ENCODE data around the gene CRACR2A.

CRACR2A gene

DNA sequence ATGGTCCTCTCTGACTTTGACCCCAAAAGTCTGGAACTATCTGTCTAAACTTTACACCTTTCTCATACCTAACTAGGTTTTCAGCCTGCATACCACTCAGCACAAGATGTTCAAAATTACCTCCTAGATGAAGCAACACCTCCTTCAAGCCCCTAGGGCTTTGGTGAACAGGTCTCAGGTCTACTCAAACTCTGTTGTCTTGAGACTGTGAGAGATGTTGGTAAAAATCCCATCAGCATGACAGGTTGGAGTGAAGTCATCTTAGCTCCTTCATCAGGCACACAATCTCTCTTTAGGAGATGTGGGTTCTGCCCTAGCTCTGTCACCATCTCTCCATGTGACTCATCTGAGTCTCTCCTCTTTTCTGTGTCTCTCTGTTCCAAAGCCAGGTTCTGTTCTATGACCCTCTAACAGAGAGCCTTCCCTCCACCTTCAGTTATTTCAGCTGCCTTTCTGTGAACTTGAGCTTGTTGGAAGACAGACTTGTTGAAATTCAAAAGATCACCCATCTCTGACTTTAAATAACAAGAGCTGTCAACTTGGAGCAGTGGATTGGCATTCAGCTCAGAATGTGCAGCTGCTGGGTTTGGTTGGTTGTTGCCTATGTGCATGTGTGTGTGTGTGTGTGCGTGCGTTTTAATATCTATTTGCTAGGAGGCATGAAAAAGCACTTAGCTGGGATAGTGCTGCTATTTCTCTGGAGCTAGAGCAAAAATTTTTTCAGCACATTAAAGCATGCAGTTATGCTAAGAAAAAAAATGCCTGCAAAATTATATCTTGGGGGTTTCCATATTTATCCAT, 130.7 kb downstream of the CRACR2A start:
- DNase-seq (ENCODE audit: low spot score), result no peak

DNA sequence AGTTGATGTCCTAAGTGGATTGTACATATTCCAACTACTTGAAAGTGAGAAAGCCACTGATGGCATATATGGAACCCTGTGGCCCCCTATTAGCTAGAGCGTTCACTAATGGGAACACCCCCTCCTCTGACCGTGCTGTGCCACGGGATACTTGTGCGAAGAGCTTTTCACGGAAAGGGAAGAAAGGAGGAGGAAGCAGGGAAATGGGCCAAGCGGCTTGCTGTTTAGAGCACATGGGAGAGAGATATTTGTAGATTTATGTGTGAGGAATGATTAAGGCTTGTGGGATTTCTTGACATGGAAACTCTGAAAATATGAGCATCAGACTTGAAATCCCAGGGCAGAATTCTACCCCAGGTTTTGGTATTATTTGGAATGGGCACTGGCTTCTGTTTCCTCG, 132.1 kb downstream of the CRACR2A start:
- DNase-seq (ENCODE audit: low spot score), result no peak

DNA sequence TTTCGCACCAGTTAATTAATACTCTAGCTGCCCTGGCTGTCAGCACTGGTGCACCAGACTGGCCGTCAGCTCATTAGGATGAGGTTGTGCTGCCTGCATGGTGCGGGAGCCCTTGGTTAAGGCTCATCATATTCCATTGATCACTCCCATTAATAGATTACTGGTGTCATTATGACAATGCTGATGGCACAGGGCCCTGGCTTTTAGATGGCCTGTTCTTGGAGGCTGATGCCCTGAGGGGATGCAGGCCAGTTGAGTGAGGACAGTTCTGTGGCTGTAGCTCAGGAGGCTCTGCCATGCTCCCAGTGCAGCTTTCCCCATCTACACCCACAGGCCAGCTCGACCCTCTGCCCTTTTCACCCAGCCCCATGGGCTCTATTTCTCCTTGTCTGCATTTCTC, 135.3 kb downstream of the CRACR2A start:
- DNase-seq (ENCODE audit: low spot score), result no peak

DNA sequence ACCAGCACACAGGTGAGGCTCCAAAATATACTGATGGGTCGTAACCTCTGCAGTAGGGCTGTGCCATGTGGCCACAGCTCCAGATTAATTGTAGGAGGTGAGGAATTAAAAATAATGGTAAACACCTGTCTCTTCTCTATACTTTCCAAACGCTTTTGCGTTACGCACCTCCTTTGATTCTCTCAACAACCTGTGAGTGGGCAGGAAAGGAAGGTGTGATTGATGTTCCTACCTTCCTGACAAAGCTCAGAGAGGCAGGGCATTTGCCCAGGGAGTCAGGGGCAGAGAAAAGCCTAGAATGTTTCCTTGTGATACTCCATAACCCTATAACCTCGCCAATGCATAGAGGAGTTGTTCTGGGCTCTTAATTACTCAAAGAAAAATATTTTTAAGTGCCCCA, 137.0 kb downstream of the CRACR2A start:
- no peak for DNase-seq (ENCODE audit: low spot score)

DNA sequence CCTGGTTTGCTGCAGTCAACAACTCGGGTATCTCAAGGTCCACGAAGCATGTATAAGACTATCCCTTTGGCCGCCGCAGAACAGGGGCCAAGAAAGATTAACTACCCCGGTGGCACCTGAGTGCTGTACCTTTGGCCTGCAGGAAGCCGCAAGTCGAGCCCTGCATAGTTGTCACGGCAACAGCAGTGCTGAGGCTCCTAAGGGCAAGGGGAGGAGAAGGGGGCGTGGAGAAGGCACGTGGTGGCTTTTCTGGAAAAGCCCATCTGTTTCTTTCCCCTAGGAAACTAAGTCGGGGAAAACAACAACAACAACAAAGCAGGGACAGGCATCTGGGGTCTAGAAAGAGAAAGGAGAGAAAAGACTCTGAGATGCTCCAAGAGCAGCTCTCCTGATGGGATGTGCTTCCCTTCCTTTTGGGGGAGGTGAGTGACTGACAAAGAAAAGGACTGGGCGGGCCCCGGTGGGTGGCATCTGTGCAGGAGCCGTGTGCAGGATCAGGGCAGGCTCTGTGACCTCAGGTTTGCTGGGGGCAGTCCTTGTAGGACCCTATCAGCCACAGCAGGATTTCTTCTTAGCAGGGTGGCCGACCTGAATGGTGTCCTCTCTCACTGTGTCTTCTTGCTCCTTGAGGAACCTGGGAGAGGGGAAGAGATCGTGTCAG, 138.0 kb downstream of the CRACR2A start:
- no peak for DNase-seq (ENCODE audit: low spot score)

DNA sequence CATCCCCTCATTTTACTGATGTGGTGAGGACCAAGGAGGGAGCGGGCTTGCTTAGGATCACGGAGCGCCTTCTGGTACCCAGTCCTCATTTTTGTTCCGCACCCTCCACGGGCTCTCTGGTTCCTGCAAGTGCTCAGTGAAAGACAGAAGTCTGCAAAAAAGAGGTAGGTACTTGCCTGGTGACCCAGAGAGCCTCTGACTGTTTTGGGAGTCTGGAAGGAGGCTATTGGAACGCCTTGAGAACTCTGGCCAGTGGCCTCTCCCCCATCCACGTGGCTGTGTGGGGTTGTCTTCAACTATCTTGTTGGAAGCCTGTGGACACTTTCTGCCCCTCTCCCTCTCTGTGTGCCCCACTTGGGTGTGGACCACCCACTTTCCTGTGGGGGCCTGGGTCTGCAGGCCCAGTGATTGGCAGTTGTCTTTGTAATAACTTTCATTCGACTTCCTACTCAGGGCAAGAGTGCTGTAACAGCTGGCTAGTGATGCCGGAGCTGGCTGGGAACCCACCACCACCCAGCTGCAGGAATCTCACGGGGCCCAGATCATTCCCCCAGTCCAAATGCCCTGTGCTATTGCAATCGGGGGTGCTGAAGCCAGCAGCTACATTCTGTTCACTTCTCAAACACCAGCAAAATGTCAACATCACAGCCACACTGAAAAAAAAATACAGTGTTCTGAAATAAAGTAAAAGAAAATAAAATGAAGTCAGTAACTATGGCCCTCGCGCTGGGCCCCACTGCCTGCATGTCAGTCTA, 139.1 kb downstream of the CRACR2A start:
- DNase-seq (ENCODE audit: low spot score), result no peak

DNA sequence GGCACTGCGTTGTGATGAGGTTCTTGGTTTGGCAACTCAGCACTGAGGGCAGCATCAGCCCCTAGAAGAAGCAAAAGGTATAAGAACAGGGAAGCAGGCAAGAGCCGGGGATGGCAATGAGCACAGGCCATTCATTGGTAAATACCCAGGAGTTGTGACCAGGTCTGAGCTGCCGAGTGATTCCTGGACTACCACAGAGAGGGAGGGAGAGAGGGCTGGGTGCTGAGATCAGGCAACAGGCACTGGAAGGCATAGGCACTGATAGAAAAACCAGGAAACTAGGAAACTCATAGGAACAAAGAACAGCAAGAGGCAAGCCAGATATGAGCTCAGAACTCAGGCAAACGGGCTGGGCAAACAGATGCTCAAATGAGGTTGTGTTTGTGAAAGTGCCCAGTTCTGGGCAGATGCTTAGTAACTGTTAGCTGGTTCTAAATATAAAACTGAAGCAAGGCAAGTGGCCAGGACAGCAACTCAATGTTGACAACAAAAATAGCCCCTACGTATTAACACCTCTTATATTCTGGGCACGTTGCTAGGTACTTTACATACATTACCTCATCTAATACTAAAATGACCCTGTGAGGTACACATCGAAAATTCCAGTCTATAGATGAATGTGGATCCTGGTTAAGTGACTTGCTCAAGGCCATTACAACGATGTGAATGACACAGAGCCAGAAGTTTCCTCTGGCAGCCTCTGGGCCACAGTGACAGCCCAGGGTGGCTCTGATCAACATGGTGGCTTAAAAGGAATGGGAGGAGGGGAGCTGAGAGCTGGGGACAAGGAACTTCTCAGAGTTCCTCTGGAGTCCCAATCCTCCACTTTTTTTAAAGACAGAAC, 140.8 kb downstream of the CRACR2A start:
- no peak for DNase-seq (ENCODE audit: low spot score)

DNA sequence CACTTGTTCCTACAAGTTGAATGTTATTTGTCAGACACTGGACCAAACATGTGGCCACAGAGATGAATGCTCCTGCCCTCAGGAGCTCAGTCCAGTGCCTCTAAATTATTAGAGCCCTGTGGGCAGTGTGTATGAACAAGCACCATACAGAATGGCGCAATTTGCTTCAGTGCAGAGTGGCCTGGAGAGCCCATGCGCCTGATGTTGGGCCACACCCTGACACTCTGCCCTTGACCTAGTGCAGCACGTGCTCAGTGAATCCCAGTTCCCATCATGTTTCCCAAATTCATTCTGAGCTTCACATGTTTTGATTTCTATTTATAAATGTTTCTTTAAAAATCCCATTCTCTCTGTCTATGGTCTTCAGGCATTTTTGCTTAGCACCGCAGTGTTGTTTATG, 145.1 kb downstream of the CRACR2A start:
- no peak for DNase-seq (ENCODE audit: low spot score)

DNA sequence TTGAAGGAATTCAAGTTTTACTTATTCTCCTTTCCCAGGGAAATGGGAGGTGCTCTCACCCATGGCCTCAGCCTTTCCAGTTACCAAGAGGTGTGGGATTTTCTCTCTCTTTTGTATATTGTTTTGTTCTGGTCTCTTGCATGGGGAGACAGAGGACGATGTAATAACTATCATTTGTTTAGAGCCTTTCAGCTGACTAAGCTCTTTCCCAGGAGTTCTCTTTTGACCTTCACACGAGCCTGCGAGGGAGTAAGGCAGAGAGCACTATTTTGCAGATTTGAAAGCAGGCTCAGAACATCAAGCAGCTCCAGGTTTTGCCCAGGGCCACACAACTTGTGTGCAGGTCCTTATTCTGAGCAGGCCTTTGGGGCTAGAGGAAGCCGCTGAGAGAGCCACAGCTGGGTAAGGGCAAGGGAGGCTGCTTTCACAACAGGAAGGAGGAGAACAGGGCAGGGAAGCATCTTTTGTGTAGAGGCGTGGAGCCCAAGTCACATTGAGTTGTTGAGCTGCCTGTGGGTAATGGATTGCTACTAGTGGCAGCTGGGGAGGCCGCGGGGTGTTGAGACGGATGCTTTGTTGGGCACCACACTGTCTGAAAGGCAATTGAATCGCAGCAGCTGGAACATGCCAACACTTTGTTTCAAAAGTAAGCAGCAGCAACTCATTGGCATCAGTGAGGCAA, 145.7 kb downstream of the CRACR2A start:
- no peak for DNase-seq (ENCODE audit: low spot score)

DNA sequence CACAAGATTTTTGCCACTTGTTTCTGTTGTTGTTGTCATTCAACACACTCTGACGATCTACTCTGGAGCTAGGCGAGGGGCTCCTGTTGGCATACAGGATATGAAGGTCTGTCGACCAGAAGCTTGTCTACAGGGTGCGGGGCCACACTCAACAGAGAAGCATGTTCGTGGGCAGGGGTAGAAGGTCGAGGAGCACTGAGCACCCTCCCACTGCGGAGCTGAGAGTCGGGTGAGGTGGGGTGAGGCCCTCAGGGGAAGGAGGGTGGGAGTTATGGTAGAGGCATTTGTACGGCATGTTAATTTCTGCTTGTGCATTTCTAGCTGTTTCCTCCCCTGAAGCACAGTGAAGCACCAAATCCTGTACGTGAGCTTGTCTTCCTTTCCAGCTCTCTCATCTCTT, 146.8 kb downstream of the CRACR2A start:
- no peak for DNase-seq (ENCODE audit: low spot score)

DNA sequence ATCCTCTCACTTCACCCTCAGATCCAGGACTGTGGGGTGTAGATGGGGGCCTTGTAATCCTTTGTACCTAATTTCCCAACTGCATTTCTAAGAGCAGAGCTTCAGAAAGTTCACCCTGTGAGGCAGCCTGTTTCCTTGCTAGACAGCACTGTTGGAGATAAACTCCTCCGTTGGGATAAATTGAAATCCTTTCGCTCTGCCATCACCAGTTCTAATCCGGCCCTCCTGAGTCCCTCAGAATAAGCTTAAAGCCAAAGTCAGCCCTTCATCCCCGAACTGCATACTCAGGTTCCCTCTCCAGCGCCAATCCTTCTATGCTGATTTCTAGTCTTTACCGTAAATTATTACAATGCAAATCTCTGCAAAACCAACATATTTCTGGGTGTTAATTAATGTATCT, 147.2 kb downstream of the CRACR2A start:
- DNase-seq (ENCODE audit: low spot score), result no peak

DNA sequence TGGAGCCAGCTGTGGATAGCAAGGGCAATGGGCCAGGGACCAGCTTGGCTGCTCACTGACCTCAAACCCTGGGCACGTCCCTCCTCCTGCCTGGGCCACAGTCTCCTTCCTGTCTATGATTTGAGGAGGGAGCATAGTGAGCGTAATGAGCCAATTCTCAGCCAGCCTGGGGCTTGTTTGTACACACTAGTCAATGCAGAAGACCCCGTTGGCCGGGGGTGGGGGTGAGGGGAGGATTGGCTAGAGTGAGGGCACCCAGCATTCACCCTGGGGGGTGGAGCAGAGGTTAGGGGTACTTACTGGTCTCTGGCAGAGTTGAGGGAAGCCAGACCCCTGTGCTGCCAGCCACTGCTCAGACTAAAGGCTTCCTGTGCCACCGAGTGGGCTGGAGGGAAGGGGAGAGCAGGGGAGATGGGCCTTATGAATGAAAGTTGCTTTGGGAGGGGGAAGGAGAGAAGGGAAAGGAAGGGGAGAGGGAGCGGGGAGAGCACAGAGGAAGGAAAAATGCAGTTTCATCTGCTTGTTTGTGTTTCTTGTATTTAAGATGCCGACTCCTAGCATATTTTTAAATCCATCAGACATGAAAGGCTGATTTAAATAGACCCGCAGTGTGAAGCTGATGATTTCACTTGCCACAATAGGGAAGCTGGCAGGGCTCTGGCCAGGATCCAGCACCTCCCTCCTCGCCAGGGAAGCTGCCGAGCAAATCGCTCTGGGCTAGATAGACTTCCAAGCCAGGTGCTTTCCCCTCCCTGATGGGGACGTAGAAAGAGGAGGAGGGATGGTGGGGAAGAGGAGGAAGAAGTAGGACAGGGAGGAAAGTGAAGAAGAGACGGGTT, 147.9 kb downstream of the CRACR2A start:
- no peak for DNase-seq (ENCODE audit: low spot score)

DNA sequence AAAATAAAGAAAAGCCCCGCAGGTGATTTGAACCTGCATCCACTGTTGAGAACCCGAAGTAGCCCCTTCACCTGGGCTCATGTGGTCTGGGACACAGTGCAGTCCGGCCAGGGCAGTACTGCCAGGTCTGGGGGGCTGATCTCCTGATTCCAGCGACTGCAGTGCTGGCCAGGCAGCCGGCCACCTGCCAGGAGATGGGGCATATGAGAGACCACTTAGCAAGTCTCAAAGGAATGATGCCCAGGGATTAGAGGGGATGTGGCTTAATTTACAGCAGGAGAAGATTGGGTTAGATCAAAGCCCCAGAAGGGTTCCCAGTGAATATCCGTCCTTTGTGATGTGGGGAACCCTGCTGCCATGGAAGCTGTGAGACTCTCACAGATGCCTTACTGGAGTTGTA, 148.6 kb downstream of the CRACR2A start:
- no peak for DNase-seq (ENCODE audit: low spot score)

DNA sequence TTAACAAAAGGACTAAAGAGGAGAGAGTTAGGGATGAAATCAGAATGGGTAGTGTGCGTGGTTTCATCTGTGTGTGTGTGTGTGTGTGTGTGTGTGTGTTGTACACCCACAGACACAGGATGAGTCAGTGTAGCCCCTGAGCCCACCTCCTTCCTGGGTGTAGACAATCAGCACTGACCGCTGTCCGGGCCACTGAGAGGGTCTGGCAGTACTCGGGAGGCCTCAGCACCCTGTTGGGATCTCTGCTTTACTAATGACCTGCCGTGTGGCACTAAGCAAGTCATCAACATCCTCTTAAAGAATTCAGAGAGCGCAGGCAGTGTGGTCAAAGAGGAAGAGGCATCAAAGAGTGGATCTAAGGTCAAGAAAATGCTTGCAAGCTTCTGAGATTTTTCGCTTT, 149.3 kb downstream of the CRACR2A start:
- no peak for DNase-seq (ENCODE audit: low spot score)

DNA sequence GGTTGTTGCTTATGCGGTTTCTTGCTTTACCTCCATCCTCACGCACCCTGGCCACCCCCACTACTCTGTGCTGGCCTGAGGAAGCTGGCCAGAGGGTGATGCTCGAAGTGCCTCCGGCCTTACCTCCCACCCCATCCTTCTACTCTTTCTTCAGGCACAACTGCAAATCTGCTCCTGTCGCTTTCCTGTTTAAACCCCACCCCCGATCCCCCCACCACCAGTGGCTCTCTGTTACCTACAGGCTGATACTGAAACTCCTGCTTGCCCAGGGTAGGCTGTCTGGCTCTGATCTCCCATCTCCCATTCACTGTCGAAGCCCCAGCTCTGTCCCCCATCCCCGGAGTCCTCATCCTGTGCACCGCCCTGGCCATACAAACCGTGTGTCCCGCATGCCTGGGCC, 150.4 kb downstream of the CRACR2A start:
- DNase-seq (ENCODE audit: low spot score), result no peak

DNA sequence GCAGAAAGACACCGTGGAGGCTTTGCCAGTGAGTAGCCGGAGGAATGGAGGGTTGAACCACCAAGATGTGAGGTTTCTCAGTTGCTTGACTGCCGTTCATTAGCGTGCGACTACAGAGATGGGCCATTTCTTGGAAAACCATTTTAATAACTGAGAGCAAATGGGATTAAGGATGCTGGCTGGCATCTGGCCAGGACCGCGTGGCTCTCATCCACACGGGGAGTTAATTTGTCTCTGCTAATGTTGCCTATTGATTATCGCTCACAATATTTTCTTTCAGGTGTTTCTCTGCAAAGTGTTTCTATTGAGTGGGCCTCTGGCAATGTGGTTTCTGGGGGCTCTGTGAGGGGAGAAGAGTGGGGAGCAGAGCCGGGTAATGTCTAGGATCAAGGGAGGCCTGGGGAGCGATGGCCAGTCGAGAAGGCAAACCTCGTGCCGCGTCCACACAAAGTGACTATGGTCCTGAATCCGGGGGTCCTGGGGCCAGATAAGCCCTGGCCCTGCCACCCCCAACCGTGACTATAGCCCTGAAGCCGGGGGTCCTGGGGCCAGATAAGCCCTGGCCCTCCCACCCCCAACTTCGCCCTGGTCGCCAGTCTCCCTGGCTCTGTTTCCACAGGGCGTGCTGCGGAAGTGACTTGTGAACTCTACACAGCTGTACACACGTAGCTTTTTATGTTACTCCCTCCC, 151.3 kb downstream of the CRACR2A start:
- DNase-seq (ENCODE audit: low spot score), result no peak

DNA sequence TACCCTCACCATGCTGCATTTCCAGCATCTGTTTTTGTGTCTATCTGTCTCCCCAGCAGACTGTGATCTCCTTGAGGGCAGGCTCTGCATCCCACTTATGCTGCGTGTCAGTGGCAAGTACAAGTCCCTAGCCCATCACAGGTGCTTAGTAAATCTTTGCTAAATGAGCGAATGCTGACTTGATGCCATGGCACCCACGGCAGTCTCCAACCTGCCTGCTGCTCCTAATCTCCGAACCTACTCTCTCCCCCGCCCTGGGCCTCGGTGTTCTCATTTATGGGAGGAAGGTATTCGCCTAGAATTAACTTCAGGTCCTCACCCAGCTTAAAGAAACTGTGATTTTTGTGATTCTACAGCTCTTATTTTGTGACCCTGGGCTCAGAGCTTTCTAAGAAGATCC, 152.0 kb downstream of the CRACR2A start:
- no peak for DNase-seq (ENCODE audit: low spot score)

DNA sequence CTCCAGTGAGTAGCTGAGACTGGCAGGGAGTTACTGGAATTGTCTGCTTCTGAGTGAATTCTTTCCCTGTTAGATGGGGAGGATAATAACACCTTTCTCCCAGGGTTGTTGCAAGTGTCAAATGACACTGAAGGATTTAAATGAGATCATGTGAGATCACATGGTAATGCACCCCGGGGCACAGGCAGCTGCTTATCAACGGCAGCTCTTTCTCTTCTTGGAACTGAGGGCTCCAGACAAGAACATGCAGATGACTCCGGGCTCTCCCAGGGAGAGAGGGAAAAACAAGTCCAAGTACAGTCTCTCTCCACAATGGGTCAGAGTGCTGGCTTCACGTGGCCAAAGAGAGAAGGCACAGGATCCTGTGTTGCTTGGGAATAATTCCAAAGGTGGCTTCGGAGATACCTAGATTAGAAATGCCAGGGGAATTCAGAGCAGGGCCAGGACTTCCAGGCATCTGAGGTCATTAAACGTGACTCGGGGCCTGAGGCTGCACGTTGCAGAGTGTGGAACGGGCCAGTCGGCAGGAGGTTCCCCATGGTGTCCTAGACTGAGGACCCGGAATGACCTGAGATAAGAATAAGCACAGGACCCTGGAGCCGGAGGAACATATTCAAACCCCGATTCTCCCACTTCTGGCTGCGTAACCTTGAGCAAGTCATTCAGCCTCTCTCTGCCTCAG, 152.7 kb downstream of the CRACR2A start:
- DNase-seq (ENCODE audit: low spot score), result no peak
